Germinal center (tissue), 1 donor: Measurements from ENCODE around the gene MAPK8.
"Not testable (repeated sequence)": the region's sequence is repeated elsewhere in the genome, so short reads cannot be mapped to it uniquely, and the experiment has no call there.

ENCODE experiments used
- DNase-seq: peaks from one replicate; pipeline ENCODE4 v3.0.0; 2012; ENCODE audit warnings: mixed read lengths, low spot score

The MAPK8 gene

DNA sequence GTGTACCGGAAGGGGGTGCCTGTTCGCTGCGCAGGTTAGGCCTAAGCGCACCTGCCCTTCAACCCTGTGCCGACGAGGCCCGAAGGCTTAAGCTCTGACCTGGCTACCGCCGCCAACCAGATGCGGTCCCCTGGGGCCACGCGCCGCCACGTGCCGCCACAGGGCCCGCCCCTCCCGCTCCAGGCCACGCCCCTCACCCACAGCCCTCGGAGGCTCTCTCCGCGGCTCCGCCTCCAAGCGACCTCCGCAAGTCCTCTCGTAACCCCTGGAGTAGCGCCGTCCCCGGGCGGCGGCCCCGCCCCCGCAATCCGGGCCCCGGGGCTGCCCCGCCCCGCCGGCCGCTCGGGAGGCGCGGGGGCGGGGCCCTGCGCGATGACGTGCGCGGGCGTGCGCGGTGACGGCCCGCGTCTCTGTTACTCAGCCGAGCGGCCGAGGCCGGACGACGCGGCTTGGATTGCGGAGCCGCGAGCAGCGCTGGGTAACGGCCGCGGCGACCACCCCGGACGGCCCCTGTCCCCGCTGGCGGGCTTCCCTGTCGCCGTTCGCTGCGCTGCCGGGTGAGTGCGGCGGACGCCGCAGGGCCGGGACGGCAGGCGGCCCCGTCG is at the start of gene MAPK8:
Gene MAPK8 (plus strand): TSS at position 413 of the 605 bp plus-strand sequence. CDS start 94,984 bp downstream, outside the sequence.
- DNase-seq = peak; percentile 100

DNA sequence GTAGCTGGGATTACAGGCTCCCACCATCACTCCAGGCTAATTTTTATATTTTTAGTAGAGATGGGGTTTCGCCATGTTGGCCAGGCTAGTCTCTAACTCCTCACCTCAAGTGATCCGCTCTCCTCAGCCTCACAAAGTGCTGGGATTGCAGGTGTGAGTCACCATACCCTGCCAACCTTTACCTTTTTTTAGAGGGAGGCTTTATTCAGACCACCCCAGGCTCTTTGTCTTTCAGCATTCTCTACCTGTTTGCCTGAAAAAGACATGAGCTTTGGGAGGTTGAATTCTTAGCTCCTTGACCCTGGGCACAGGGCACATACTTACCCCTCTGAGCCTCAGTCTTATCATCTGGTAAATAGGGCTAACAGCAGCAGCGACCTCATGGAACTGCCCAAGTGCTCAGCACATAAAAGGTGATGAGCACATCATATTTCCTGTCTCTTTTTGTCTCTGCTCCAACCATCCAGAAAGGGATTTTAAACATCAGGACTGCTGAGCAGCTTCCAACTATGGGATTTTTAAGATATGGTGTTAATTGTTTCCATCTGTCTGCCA is 49.0 kb upstream of the MAPK8 start:
- DNase-seq = no peak

DNA sequence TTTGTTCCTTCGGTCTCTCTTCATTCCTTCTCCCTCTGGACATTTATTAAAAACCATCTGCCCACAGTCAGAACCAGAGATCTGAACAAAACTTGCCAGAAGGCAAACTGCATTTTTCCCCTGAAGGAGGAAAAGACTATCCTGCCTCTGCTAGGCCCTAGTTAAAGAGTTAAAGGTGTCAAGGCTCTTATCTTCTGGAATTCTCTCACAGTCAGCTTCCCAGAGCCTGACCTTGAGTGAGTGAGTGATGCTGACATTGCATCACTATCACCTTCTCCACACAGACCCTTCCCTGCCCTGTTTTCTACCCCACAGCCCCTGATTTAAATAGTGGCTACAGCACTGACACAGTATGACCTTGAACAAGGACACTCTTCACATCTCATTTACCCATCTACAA is 48.4 kb upstream of the MAPK8 start:
- no peak for DNase-seq

DNA sequence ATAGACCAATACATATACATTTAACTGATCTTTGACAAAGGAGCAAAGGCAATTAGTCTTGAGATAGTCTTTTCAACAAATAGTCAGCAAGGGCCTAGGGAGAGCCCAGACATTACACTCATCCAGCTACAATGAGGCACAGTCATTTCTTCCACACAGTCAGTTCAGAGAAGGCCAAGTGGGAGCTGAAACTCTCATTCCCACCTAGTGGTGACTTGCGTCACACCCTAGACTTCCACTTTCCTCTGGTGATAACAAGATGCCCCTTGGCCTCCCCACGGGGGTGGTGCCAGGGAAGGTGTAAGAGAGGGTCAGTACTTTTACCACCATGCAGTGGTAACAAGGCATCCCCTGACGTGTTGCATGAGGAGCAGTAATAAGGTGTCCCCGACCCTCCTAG is 39.9 kb upstream of the MAPK8 start:
- no peak for DNase-seq

DNA sequence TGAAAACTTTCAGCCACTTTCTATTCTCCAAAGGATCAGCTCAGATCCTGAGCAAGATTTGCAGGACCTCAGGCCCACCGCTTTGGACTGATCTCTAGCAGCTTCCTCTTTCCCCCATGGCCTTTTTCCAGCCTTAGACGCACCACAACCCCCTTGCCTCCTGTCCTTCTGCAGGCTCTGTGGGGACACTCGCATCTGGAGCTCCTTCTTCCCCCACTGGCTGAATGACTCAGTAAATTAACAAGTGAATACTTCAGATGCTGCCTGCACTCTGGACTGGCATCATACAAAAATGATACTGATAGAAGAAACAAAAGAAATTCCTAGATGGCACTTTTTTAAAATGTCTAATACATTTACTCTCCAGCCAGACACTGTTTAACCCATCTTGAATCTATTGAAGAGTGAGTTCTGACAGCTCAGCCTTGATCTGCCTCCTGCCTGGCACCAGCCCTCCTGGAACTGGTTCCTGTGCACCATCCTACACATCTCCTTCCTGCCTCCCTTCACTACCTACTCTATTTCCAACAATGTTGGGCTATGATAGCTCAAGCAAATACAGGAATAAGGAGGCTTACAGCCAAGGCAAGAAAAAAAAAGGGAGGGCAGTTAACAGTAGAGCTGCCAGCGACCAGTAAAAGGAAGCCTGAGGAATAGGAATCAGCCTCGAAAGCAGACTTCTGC is 35.3 kb upstream of the MAPK8 start:
- DNase-seq = no peak

DNA sequence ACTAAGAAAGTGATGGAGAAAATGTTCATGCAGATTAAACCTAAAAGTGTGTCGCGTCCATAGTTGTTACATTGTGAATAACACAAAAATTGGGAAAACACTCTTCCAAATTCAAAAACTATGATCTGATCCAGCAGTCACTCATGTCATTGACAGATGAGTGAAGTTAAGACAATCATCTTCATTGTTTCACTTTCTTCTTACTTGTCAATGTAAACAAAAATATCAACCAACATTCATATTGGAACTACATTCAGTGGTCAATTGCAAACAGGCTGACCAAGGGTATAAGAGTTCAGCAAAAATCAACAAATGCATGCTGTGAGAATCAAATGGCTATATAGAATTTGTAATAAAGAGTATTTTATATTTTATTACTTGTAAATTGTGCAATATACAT is 33.8 kb upstream of the MAPK8 start:
- no peak for DNase-seq

DNA sequence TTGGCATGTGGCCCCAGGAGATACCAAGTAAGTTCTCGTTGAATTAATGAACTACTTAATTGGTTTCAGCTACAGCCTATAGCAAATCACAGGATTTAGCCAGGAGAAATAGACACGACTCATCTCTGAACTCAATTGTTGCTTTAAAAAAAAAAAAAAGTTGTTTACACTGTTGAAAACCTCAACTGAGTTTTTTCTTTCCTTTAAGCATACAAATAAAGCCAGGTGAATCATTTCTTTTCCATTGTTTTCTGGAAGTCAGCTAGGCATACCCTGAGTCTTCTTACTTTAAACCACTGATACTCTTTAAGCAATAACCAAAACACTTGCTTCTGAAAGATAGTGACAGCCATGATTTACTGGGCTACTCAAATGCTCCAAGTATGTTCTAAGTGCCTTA is 32.7 kb upstream of the MAPK8 start:
- no peak for DNase-seq

DNA sequence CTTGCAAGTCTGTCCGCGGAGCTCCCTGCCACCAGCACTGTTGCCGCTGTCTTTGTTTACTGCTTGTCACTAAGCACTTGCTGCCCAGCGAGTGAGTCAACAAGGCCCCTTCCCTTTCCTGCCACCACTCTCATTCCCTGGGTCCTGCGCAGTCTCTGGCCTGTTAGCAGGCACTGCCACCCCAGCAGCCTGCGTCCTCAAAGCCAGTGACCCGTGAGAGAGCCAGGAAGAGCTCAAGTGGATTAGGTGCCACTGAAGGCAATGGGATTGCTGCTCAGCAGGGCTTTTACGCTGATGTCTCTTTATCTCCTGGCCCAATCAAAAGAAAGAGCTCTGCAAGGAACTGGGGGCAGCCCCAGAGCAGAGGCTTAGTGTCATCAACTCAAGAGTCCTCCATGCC is 31.8 kb upstream of the MAPK8 start, which contains the start of gene FRMPD2:
Gene FRMPD2 (minus strand): TSS at position 61 of the 400 bp plus-strand sequence. CDS start 129 bp downstream, outside the sequence.
- no peak for DNase-seq

DNA sequence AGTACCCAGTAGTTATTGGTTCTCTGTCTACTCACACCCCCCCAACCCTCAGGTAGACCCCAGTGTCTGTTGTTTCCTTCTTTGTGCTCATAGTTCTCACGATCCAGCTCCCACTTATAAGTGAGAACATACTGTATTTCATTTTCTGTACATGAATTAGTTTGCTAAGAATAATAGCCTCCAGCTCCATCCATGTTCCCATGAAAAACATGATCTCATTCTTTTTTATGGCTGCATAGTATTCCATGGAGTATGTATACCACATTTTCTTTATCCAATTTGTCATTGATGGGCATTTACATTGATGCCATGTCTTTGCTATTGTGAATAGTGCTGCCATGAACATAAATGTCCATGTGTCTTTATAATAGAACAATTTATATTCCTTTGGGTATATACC is 29.4 kb upstream of the MAPK8 start:
- DNase-seq = no peak

DNA sequence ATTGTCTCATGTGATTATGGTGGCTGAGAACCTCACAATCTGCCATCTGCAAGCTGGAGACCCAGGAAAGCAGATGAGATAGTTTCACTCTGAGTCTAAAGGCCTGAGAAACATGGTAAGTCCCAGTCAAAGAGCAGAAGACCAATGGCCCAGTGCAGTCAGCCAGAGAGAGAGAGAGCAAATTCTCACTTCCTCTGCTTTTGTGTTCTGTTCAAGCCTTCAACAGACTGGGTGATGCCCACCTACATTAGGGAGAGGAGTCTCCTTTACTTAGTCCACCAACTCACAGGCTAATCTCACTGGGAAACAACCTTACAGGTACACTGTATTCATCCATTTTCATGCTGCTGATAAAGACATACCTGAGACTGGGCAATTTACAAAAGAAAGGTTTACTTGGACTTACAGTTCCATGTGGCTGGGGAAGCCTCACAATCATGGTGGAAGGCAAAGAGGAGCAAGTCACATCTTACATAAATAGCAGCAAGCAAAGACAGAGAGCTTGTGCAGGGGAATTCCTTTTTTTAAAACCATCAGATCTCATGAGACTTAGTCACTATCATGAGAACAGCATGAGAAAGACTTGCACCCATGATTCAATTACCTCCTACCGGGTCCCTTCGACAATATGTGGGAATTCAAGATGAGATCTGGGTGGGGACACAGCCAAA is 27.3 kb upstream of the MAPK8 start:
- DNase-seq = no peak

DNA sequence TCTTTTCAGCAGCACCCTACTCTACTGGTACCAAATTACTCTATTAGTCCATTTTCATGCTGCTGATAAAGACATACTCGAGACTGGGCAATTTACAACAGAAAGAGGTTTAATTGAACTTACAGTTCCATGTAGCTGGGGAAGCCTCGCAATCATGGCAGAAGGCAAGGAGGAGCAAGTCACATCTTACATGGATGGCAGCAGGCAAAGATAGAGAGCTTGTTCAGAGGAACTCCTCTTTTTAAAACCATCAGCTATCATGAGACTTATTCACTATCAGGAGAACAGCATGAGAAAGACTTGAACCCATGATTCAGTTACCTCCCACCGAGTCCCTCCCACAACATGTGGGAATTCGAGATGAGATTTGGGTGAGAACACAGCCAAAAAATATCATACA is 24.8 kb upstream of the MAPK8 start:
- DNase-seq = not testable (repeated sequence)

DNA sequence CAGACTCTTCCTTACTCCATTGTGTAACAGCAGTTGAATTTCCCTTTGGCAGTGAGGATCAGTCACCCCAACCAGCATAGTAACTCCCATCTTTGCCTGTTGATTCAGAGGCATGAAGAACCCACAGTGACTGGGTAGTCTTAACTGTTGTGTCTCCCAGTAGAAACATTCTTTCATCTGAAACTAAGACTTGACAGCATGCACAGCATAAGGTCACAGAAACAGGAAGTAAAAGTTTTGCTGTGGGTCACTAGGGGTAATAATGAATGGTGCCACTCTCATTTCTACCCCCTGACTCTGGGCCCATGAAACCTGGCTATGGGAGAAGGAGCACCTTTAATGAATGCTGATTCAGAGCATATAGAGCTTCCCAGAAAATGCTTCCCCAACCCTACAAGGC is 23.6 kb upstream of the MAPK8 start:
- no peak for DNase-seq

DNA sequence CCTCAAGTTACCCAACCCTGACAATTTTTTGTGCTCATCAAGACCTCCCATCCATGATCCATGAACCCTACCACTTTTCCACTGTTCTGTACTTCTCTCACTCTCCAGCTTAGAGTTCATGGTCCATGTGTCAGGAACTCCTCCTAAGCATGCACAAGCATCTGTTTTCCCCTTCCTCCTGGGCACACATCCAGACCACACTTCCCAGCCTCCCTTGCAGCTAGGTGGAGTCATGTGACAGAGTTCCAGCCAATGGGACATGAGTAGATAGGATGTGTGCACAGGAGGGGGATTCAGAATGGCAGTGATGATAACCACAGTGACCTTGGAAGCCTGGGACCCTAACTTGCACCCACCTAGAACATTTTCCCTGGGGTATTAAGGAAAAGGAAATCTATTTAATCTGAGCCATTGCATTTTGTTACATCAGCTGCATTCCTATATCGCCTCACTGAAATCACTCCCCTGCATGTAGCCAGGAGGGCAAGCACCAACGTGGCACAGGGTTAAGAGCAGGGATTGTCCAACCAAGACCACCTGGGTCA is 22.4 kb upstream of the MAPK8 start:
- no peak for DNase-seq

DNA sequence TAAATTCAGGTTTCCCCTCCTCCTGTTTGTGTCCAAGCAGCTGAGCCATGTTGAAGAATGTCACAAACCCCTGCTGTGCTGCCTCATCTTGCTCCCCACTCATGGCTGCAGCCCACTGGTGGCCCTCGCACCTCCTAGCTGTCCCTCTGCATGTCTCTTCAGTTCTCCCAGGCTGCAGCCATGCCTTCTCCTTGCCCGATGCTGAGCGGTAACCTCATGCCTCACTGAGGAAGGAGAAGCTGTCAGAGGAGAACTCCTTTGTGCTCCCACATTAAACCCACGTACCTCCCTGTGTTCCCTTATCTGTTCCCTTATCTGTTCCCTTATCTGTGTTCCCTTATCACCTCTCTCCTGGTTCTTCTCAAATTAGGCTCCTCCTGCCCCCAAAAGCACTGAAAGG is 21.7 kb upstream of the MAPK8 start:
- no peak for DNase-seq

DNA sequence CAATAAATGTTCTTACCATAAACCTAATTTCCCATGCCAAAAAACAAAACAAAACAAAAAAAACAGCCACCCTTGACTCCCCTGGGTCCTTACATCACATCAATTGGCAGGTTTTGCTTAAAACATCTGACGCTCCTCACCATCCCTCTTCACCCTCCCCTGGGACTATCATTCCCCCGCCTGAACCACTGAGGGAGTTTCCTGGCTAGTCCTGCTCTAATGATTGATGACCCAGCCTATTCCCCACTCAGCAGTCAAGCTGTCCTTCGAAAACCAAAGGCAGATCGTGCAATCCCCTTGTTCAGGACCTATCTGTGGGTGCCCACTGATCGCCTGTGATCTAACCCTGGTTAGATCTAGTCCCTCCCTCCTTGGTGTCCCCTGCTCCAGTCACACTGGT is 20.8 kb upstream of the MAPK8 start:
- DNase-seq = no peak

DNA sequence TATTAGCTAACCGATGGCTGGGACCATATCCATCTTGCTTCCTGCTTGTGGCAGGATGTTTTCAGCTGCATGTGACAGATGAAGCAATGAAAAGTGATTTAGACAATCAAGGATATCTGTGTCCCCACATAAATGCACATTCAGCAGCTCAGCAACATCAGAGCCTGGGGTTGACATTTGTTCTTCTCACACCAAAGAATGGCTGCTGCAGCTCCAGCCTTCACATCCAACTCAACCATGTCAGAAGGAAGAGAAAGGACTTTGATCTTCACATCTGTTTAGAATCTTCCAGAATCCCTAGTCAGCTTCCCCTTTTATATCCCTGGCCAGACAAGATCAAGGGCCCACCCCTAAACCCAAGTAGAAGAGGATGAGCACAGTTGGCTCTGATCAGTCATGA is 20.1 kb upstream of the MAPK8 start:
- DNase-seq = no peak

DNA sequence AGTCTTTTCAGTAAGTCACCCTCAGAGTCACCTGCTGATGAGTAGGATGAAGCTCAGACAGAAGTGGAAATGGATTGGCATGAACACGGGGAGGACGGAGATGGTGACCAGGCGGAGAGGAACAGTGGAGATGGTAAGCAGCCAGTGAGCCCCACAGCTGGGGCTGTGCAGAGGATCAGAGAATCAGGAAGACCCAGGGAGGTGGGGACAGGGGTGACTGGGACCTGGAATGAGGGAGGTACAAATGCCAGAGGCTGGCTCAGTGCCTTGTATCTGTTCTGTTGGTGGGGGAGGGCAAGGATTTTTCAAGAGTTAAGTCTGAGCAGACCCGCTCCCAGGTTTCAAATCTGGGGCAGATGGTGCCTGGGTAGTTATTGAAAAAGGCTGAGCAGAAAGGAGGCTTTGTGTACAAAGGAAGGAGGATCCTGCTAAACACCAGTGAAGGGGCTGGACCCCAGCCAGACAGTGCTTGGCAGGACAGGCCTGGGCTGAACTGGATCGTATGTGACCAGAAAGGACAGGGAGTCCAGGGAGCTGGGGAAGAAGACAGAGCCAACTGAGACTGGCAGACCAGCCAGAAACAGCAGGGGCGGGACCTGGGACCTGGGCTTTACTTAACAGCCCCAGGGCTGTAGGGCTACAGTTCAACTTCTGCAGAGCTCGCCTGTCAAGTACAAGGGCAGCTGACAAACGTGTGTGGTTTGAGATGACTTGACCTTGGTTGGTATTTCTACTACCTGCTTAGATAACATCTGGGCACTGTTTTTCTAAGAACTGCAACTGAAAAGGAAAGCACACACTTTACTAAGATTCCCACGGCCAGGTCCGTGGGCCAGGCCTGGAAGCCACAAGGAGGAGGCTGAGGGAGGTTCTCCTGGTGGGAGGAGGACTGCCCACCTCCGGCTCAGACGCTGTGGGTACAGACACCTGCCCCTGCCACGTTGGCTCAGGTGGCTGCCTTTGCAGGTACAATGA is 18.8 kb upstream of the MAPK8 start:
- no peak for DNase-seq

DNA sequence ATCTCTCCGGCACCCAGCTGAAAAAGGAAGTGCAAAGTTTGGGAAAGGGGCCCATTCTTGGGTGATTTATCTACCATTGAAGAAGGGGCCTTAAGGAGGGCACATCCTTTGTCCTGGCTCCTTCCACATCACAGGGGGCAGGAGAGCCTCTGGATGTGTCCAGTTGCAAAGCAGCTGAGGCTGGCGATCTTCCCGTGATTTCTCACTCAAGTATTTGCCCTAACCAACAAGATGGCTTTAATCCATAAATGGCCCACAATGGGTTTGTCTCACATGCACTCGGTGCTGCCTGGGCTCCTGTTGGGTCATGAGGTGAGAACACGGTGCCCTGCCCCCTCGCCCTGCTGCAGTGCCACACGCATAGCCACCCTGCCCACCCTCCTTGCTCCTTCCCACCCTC is 17.8 kb upstream of the MAPK8 start:
- DNase-seq = no peak

DNA sequence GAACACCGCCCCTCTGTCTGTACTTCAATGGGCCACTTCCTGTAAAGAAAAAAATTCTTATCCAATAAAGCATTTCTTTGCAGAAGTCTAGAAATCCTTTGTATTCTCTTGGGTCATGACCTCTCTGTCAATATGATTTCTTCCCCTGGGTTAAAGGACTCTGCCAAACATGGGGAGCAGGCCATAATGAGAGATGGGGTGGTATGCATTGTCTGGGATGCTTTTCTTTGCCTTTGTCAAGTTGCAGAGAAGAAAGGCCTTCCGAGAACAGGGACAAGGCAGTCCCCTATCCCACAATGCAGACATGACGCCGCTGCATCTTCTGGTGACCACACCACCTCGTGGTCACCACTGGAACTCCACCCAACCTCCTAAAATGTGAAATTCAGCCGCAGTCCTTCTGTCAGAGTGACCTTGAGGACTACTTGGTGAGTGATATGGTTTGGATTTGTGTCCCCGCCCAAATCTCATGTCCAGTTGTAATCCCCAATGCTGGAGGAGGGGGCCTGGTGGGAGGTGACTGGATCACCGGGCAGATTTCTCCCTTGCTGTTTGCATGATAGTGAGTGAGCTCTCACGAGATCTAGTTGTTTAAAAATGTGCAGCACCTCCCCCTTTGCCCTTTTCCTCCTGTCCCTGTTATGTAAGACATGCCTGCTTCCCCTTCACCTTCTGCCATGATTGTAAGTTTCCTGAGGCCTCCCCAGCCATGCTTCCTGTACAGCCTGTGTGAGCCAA is 16.8 kb upstream of the MAPK8 start:
- DNase-seq = peak; percentile 51

DNA sequence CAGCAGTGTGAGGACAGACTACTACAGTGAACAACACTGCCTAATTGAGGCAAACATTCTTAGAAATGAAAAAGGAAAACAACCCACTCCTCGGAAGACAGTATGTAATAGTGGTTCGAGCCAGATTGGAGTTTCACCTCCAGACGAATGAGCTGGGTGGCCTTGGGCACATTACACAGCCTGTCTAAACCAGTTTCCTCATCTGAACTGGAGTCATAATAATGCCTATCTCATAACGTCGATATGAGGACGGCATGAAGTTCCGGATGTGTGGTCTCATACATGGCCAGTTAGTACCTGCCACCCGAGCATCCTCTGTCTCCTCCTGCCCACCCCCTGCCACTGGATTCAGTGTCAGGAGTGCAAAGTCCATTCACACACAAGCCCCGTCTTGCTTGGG is 16.2 kb upstream of the MAPK8 start:
- DNase-seq = no peak

DNA sequence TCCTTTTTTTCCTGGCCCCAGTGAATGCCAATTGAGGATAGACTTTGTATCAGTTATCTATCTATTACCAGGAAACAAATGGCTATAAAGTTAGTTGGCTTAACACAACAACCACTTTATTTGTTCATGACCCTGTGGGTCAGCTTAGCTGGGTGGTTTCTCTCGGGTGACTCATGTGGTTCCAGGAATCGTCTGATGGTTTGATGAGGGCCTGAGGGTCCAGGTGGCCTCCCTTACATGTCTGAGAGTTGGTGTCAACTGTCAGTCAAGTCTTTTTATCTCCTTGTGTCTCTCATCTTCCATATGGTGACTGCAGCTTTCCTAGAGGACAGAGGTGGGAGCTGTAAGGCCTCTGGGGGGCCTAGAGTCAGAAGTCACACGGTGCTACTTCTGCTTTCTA is 15.3 kb upstream of the MAPK8 start:
- no peak for DNase-seq
